Measurements from ENCODE around the gene OTOF.

Gene OTOF

DNA sequence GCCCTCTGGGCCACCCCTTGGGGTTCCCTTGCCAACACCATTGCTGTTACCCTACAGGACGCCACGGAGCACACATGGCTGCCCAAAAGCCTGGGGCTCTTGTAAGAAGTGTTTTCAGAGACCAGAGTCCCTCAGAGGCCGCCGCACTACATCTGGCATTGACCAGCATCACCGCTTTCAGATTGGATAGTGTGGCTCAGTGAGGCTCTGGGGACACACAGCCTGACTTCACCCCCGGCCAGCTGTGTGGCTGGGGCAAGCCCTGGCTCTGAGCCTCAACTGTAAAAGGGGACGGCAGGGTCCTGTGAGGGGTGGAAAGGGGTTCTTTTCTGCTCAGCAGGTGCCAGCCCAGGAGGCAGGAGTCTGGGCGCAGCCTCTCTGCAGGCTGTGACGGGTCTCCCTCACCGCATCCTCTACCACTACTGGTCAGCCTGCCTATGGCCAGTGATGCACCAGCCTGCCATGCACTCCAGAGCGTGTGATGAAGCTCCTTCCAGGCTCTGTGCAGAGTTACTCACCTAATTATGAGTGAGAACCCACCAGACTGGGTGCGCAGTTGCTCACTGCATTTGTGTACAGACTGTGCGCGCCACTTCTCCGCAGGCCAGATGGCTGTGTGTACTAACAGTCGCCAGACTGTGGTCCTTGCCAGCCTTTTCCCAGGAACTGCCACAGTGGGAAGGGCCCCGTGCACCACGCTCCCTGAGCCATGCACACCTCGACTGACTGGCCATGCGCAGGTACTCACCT is 10.7 kb upstream of the OTOF start:
- CTCF ChIA-PET: no interaction called here
- TF ChIP-seq, protein P1, sequence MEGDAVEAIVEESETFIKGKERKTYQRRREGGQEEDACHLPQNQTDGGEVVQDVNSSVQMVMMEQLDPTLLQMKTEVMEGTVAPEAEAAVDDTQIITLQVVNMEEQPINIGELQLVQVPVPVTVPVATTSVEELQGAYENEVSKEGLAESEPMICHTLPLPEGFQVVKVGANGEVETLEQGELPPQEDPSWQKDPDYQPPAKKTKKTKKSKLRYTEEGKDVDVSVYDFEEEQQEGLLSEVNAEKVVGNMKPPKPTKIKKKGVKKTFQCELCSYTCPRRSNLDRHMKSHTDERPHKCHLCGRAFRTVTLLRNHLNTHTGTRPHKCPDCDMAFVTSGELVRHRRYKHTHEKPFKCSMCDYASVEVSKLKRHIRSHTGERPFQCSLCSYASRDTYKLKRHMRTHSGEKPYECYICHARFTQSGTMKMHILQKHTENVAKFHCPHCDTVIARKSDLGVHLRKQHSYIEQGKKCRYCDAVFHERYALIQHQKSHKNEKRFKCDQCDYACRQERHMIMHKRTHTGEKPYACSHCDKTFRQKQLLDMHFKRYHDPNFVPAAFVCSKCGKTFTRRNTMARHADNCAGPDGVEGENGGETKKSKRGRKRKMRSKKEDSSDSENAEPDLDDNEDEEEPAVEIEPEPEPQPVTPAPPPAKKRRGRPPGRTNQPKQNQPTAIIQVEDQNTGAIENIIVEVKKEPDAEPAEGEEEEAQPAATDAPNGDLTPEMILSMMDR (conservative IDR thresholded peaks at IDR 0.05; ENCODE audit: low read depth): no peak
- DNase-seq (ENCODE audit: low spot score): no peak
- POLR2A ChIA-PET (ENCODE audit: low non-redundant PET): no interaction called here
- H3K27ac ChIP-seq: no peak overlapping the region

DNA sequence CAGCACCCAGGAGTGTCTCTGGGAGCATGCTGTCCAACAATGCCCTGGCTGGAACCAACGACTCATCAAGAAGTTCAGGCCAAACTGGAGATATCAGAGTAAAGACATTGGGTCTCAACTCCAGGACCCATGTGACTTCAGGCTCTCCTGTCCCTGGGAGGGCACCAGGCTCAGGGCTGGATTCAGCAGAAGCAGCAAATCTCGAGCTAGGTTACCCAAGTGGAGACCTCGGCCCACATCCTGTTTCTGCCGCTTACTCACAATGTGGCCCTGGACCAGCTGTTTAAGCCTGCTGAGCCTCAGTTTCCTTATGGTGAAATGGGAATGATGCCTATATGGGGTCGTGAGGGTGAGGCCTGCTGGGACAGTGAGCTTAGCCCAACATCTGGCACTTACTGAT is 9.3 kb upstream of the OTOF start:
- CTCF ChIA-PET: interaction anchor here (1.2 kb wide), 1 partner anchor 91 kb away, joined by 3 read pairs; no protein-coding TSS in a partner anchor
- H3K27ac ChIP-seq: no peak overlapping the region
- POLR2A ChIA-PET (ENCODE audit: low non-redundant PET): no interaction called here
- TF ChIP-seq, protein P1 (conservative IDR thresholded peaks at IDR 0.05; ENCODE audit: low read depth): no peak
- no peak for DNase-seq (ENCODE audit: low spot score)

DNA sequence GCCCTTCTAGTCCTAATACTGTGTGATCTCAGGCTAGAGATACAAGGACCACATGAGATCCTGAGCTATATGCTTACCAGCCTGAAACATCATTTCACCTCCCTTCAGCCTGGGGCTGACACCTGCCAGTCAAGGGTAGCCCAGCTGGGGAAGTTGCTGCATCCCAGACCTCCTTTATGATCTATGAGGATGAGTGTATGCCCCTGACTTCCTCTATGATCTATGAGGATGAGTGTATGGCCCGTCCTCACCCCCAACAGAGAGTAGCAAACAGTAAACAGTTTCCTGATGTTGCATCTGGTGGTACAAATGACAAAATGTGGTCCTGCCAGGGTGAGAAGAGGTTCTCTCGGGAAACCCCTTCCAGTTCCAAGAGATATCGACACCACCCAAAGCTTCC is 8.9 kb upstream of the OTOF start:
- TF ChIP-seq, protein P1 (conservative IDR thresholded peaks at IDR 0.05; ENCODE audit: low read depth): no peak
- no peak overlapping the region for H3K27ac ChIP-seq
- ChIA-PET POLR2A (ENCODE audit: low non-redundant PET) (no interaction called here), CTCF (interaction anchor here (1.2 kb wide), 1 partner anchor 92 kb away, joined by 3 read pairs; no protein-coding TSS in a partner anchor)
- DNase-seq (ENCODE audit: low spot score): no peak

DNA sequence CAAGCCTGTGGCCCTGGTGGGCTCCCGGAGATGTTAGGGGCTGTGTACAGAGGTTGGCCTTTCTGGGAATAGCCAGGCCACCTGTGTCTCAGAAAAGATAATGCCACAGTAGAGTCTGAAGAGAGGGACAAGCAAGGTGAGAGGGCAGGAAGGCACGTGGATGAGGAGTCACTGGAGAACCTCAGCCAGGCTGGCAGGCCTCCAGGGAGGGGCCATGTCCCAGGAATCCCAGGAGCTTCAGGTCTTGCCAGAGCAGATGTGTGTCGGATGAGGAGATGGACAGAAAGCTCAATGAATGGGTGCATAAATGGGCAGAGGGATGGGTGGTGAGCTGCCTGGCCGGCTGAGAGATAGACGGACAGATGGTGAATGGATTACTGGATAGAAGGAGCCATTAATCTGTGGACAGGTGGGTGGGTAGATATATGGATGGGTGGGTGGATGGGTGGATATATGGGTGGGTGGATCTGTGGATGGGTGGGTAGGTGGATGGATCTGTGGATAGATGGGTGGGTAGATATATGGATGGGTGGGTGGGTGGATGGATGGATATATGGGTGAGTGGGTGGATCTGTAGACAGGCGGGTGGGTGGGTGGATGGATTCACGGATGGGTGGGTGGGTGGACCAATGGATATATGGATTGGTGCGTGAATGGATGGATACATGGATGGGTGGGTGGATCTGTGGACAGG is 7.9 kb upstream of the OTOF start:
- TF ChIP-seq, protein P1 (conservative IDR thresholded peaks at IDR 0.05; ENCODE audit: low read depth): no peak
- ChIA-PET CTCF (no interaction called here), POLR2A (ENCODE audit: low non-redundant PET) (no interaction called here)
- no peak overlapping the region for H3K27ac ChIP-seq
- no peak for DNase-seq (ENCODE audit: low spot score)

DNA sequence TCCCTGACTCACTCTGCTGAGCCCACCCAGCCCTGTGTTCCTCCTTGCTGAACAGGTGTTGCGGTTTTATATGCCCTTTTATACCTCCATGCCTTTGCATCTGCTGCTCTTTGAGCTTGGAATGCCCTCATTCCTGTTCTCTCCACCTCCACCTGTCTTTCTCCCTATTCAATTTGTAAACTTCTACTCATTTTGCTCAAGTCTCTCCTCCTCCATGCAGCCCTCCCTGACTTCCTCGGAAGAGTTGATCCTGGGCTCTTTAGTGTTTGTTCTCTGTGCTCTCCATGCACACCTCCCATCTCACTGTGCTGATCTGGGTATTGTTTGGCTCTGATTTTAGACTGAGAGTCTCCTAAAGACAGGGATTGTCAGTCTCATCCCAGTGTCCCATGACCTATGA is 7.2 kb upstream of the OTOF start:
- CTCF ChIA-PET: no interaction called here
- POLR2A ChIA-PET (ENCODE audit: low non-redundant PET): no interaction called here
- no peak for DNase-seq (ENCODE audit: low spot score)
- TF ChIP-seq, protein P1 (conservative IDR thresholded peaks at IDR 0.05; ENCODE audit: low read depth): no peak
- H3K27ac ChIP-seq: no peak overlapping the region

DNA sequence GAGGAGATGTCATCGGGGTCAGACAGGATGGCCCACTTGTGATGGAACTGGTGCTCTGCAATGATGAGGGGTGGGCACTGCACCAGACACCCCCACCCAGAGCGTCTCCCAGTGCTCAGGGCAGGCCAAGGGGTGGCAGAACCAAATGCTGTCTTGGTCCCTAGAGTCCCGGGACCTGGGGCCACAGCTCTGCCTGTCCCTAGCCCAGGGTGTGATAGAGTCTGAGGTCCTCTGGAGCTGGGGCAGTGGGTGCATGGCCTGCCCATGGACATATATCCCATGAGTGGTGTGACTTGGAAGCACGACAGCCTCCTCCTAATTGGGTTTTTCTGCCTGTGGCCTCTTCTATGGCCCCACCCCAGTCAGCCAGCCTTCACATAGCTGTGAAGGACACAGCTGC is 6.7 kb upstream of the OTOF start:
- TF ChIP-seq, protein P1 (conservative IDR thresholded peaks at IDR 0.05; ENCODE audit: low read depth): no peak
- no peak overlapping the region for H3K27ac ChIP-seq
- ChIA-PET POLR2A (ENCODE audit: low non-redundant PET) (no interaction called here), CTCF (interaction anchor here (1.2 kb wide), 1 partner anchor 9 kb away, joined by 6 read pairs; no protein-coding TSS in a partner anchor)
- no peak for DNase-seq (ENCODE audit: low spot score)

All from RWPE1 (cell line).